BLaER1 treated with 17β-estradiol and CSF1 and Interleukin-3, amounts not matched to agents 10 nM and 100 nM (cell line): ENCODE measurements around the gene ZNF850.

Experiments
- H3K27ac ChIP-seq, 11 experiments: shearing (Covaris generic); formaldehyde crosslinking; 2 replicates each; pipeline ENCODE4 v1.8.1; 2022
- H3K27me3 ChIP-seq, 11 experiments: shearing (Covaris generic); formaldehyde crosslinking; 2 replicates each; pipeline ENCODE4 v1.8.1; 2022
- H3K36me3 ChIP-seq, 11 experiments: shearing (Covaris generic); formaldehyde crosslinking; 2 replicates each; pipeline ENCODE4 v1.8.1; 2022
- H3K4me1 ChIP-seq, 10 experiments: shearing (Covaris generic); formaldehyde crosslinking; 2 replicates each; pipeline ENCODE4 v1.8.1; 2022
- H3K4me2 ChIP-seq, 11 experiments: shearing (Covaris generic); formaldehyde crosslinking; 2 replicates each; pipeline ENCODE4 v1.8.1; 2022
- H3K4me3 ChIP-seq, 10 experiments: shearing (Covaris generic); formaldehyde crosslinking; 2 replicates each; pipeline ENCODE4 v1.8.1; 2022
- H3K9ac ChIP-seq, 11 experiments: shearing (Covaris generic); formaldehyde crosslinking; 2 replicates each; pipeline ENCODE4 v1.8.1; 2022
- H3K9me3 ChIP-seq, 11 experiments: shearing (Covaris generic); formaldehyde crosslinking; replicated peaks in 1 of 11; 2 replicates each; pipeline ENCODE4 v1.8.1; 2022
- H4K20me1 ChIP-seq, 11 experiments: shearing (Covaris generic); formaldehyde crosslinking; 2 replicates each; pipeline ENCODE4 v1.8.1; 2022
- Cebpa-rat ChIP-seq, 11 experiments: shearing (Covaris generic); IDR thresholded peaks; 2 replicates each; pipeline ENCODE4 v1.8.1; 2022

Gene ZNF850

GRCh38 chr19:36679455-36679854, 93.2 kb downstream of the ZNF850 start:
- Histone ChIP-seq H3K27ac (no peak overlapping the region), H3K4me2 (no peak overlapping the region), H3K4me3 (no peak overlapping the region), H3K36me3 (peaks cover 62 to 97% (median 73%) of the 10 kb centered on the region in 11 experiments), H3K9me3 (peaks cover 90 to 99% (median 96%) of the 10 kb centered on the region in 11 experiments), H3K9ac (no peak overlapping the region), H4K20me1 (no peaks in the 10 kb centered on the region), H3K4me1 (no peaks in the 10 kb centered on the region), H3K27me3 (no peaks in the 10 kb centered on the region)
- TF ChIP-seq Cebpa-rat (IDR thresholded peaks at IDR 0.05): no peak

- peaks cover 61 to 98% (median 70%) of the 10 kb centered on the region in 11 experiments for H3K36me3 ChIP-seq
- peaks cover 90 to 100% (median 98%) of the 10 kb centered on the region in 11 experiments for H3K9me3 ChIP-seq
- no peak for TF ChIP-seq Cebpa-rat (IDR thresholded peaks at IDR 0.05)
Measured at GRCh38 chr19:36674201-36674600, 98.4 kb downstream of the ZNF850 start.

GRCh38 chr19:36672368-36672767, 100.2 kb downstream of the ZNF850 start:
- Histone ChIP-seq H3K9ac (no peak overlapping the region), H3K4me2 (no peak overlapping the region), H3K27me3 (no peaks in the 10 kb centered on the region), H3K27ac (no peak overlapping the region), H3K4me3 (no peak overlapping the region), H3K4me1 (peaks cover 0 to 8% (median 0%) of the 10 kb centered on the region in 10 experiments; a peak in 4 of 20 replicates), H3K9me3 (peaks cover 87 to 100% (median 96%) of the 10 kb centered on the region in 11 experiments), H3K36me3 (peaks cover 46 to 94% (median 66%) of the 10 kb centered on the region in 11 experiments), H4K20me1 (no peaks in the 10 kb centered on the region)
- TF ChIP-seq Cebpa-rat (IDR thresholded peaks at IDR 0.05): no peak

More at GRCh38 chr19:36674201-36674600, 98.4 kb downstream of the ZNF850 start:
- Histone ChIP-seq H3K27me3 (no peaks in the 10 kb centered on the region), H3K27ac (no peak overlapping the region), H4K20me1 (no peaks in the 10 kb centered on the region), H3K4me1 (no peaks in the 10 kb centered on the region), H3K4me2 (no peak overlapping the region), H3K9ac (no peak overlapping the region), H3K4me3 (no peak overlapping the region)

GRCh38 chr19:36668646-36669045, 104.0 kb downstream of the ZNF850 start:
- H3K9ac ChIP-seq: no peak overlapping the region
- no peak overlapping the region for H3K27ac ChIP-seq
- H3K4me1 ChIP-seq: peaks cover 0 to 15% (median 4%) of the 10 kb centered on the region in 10 experiments; a peak in 5 of 20 replicates
- 0 out of 20 replicates have a peak overlapping the region, but pooled peaks of 2 of the 10 experiments have one; percentile 6 to 8 for H3K4me3 ChIP-seq
- H3K9me3 ChIP-seq: peaks cover 95 to 100% (median 98%) of the 10 kb centered on the region in 11 experiments
- TF ChIP-seq Cebpa-rat (IDR thresholded peaks at IDR 0.05): no peak
- H3K27me3 ChIP-seq: no peaks in the 10 kb centered on the region
- H3K36me3 ChIP-seq: peaks cover 56 to 89% (median 71%) of the 10 kb centered on the region in 11 experiments
- H3K4me2 ChIP-seq: peak overlapping the region in 3 of 11 experiments; percentile 10 to 42 (median 14); a peak in 2 of 22 replicates
- H4K20me1 ChIP-seq: no peaks in the 10 kb centered on the region

GRCh38 chr19:36665832-36666231, 106.8 kb downstream of the ZNF850 start:
- TF ChIP-seq Cebpa-rat (IDR thresholded peaks at IDR 0.05): no peak
- H3K27ac ChIP-seq: peak overlapping the region in 1 of 11 experiments; percentile 76; a peak in 1 of 22 replicates
- H3K9ac ChIP-seq: peak overlapping the region in 10 of 11 experiments; percentile 75 to 87 (median 80); a peak in 15 of 22 replicates

More at GRCh38 chr19:36665832-36666231, 106.8 kb downstream of the ZNF850 start:
- Histone ChIP-seq H3K4me2 (peak overlapping the region; percentile 46 to 83 (median 64)), H3K36me3 (peaks cover 55 to 89% (median 74%) of the 10 kb centered on the region in 11 experiments), H3K4me1 (peaks cover 0 to 15% (median 4%) of the 10 kb centered on the region in 10 experiments; a peak in 5 of 20 replicates), H3K4me3 (peak overlapping the region; percentile 64 to 77 (median 70)), H4K20me1 (no peaks in the 10 kb centered on the region), H3K27me3 (no peaks in the 10 kb centered on the region), H3K9me3 (peaks cover 94 to 100% (median 98%) of the 10 kb centered on the region in 11 experiments)
